ENCODE results near the gene SLC32A1. TPM values are rescaled to one million over a fixed set of nuclear protein-coding genes. Genes with fewer than 3 reads are reported as not detected.

Gene SLC32A1
- total and polyA plus RNA-seq, 7 experiments from 2014 or later: 0.19 to 0.24 TPM; not detected in 5

- DNase-seq: peak in 6 of 9 donors; percentile 7 to 50 (median 27)
- no peak overlapping the region for H3K4me3 Mint-ChIP-seq
- peaks cover 0 to 4% (median 0%) of the 10 kb centered on the region in 5 donors for H3K36me3 Mint-ChIP-seq
- H3K27me3 Mint-ChIP-seq: peaks cover 22 to 76% (median 74%) of the 10 kb centered on the region in 5 donors
- H3K9me3 Mint-ChIP-seq: peaks cover 0 to 14% (median 4%) of the 10 kb centered on the region in 11 donors
- H3K4me1 Mint-ChIP-seq: no peaks in the 10 kb centered on the region
- H3K9me3 ChIP-seq (ENCODE audit: control insufficient read depth in 2 of 3, low read length in 3 of 3): no peaks in the 10 kb centered on the region
- H3K4me1 ChIP-seq (ENCODE audit: control insufficient read depth in 2 of 2, insufficient read depth in 2 of 2, low read length in 2 of 2): no peaks in the 10 kb centered on the region
- no peak overlapping the region for H3K27ac Mint-ChIP-seq
- no peak overlapping the region for H3K4me3 ChIP-seq (ENCODE audit: low read length)
- ChIA-PET POLR2A (no interaction called here), CTCF (no interaction called here)
- intact Hi-C loops (cut with micrococcal nuclease): loop anchor here in 1 of 2 donors (5.0 kb wide), 1 partner anchor 46 kb away; no protein-coding TSS in a partner anchor
- no peak overlapping the region for H3K27ac ChIP-seq (ENCODE audit: low read depth, low read length)
- peak; percentile 48 for ATAC-seq
- H3K36me3 ChIP-seq (ENCODE audit: control insufficient read depth in 2 of 3, insufficient read depth in 3 of 3, low read length in 3 of 3): no peaks in the 10 kb centered on the region
- H3K27me3 ChIP-seq (ENCODE audit: control insufficient read depth in 2 of 2, insufficient read depth in 2 of 2, low read length in 2 of 2): peaks cover 0 to 4% of the 10 kb centered on the region in 2 donors
These were observed 38.3 kb upstream of the SLC32A1 start for GRCh38 chr20:38685853-38686473.

- H3K27ac Mint-ChIP-seq: no peak overlapping the region
- H3K4me3 Mint-ChIP-seq: no peak overlapping the region
- H3K36me3 Mint-ChIP-seq: peaks cover 0 to 4% (median 0%) of the 10 kb centered on the region in 5 donors
- peaks cover 0 to 13% (median 5%) of the 10 kb centered on the region in 11 donors for H3K9me3 Mint-ChIP-seq
- H3K27me3 Mint-ChIP-seq: peaks cover 7 to 50% (median 35%) of the 10 kb centered on the region in 5 donors
- Histone ChIP-seq H3K4me1 (ENCODE audit: control insufficient read depth in 2 of 2, insufficient read depth in 2 of 2, low read length in 2 of 2) (no peaks in the 10 kb centered on the region), H3K9me3 (ENCODE audit: control insufficient read depth in 2 of 3, low read length in 3 of 3) (no peaks in the 10 kb centered on the region), H3K4me3 (ENCODE audit: low read length) (no peak overlapping the region), H3K27me3 (ENCODE audit: control insufficient read depth in 2 of 2, insufficient read depth in 2 of 2, low read length in 2 of 2) (peaks cover 0 to 3% of the 10 kb centered on the region in 2 donors), H3K36me3 (ENCODE audit: control insufficient read depth in 2 of 3, insufficient read depth in 3 of 3, low read length in 3 of 3) (no peaks in the 10 kb centered on the region), H3K27ac (ENCODE audit: low read depth, low read length) (no peak overlapping the region)
- POLR2A ChIA-PET: no interaction called here
- intact Hi-C loops (cut with micrococcal nuclease): no loop called here
- peak; percentile 36 for ATAC-seq
- CTCF ChIA-PET: no interaction called here
- H3K4me1 Mint-ChIP-seq: peaks cover 0 to 1% (median 0%) of the 10 kb centered on the region in 7 donors
- DNase-seq: peak in 6 of 9 donors; percentile 22 to 55 (median 36)
These were observed 31.6 kb upstream of the SLC32A1 start for GRCh38 chr20:38692436-38693411.

GRCh38 chr20:38697306-38697705 is 27.0 kb upstream of the SLC32A1 start:
- no peak overlapping the region for H3K27ac ChIP-seq (ENCODE audit: low read depth, low read length)
- H3K27me3 ChIP-seq (ENCODE audit: control insufficient read depth in 2 of 2, insufficient read depth in 2 of 2, low read length in 2 of 2): no peaks in the 10 kb centered on the region
- no peak overlapping the region for H3K4me3 Mint-ChIP-seq
- peaks cover 0 to 10% (median 3%) of the 10 kb centered on the region in 11 donors for H3K9me3 Mint-ChIP-seq
- peaks cover 0 to 34% (median 25%) of the 10 kb centered on the region in 5 donors for H3K27me3 Mint-ChIP-seq
- H3K27ac Mint-ChIP-seq: no peak overlapping the region
- no peaks in the 10 kb centered on the region for H3K36me3 ChIP-seq (ENCODE audit: control insufficient read depth in 2 of 3, insufficient read depth in 3 of 3, low read length in 3 of 3)
- intact Hi-C loops (cut with micrococcal nuclease): no loop called here
- no peaks in the 10 kb centered on the region for H3K36me3 Mint-ChIP-seq
- no peaks in the 10 kb centered on the region for H3K9me3 ChIP-seq (ENCODE audit: control insufficient read depth in 2 of 3, low read length in 3 of 3)
- DNase-seq: no peak
- POLR2A ChIA-PET: no interaction called here
- no peak overlapping the region for H3K4me3 ChIP-seq (ENCODE audit: low read length)
- peaks cover 0 to 1% (median 0%) of the 10 kb centered on the region in 7 donors for H3K4me1 Mint-ChIP-seq
- no peaks in the 10 kb centered on the region for H3K4me1 ChIP-seq (ENCODE audit: control insufficient read depth in 2 of 2, insufficient read depth in 2 of 2, low read length in 2 of 2)
- CTCF ChIA-PET: no interaction called here
- no peak for ATAC-seq

- Mint-ChIP-seq H3K27me3 (peaks cover 3 to 39% (median 33%) of the 10 kb centered on the region in 5 donors), H3K4me1 (no peaks in the 10 kb centered on the region), H3K27ac (no peak overlapping the region), H3K36me3 (no peaks in the 10 kb centered on the region), H3K9me3 (peaks cover 0 to 7% (median 2%) of the 10 kb centered on the region in 11 donors), H3K4me3 (no peak overlapping the region)
- no peaks in the 10 kb centered on the region for H3K9me3 ChIP-seq (ENCODE audit: control insufficient read depth in 2 of 3, low read length in 3 of 3)
- no peak overlapping the region for H3K4me3 ChIP-seq (ENCODE audit: low read length)
- ChIA-PET CTCF (no interaction called here), POLR2A (no interaction called here)
- H3K27ac ChIP-seq (ENCODE audit: low read depth, low read length): no peak overlapping the region
- H3K27me3 ChIP-seq (ENCODE audit: control insufficient read depth in 2 of 2, insufficient read depth in 2 of 2, low read length in 2 of 2): no peaks in the 10 kb centered on the region
- H3K36me3 ChIP-seq (ENCODE audit: control insufficient read depth in 2 of 3, insufficient read depth in 3 of 3, low read length in 3 of 3): no peaks in the 10 kb centered on the region
- ATAC-seq: no peak
- intact Hi-C loops (cut with micrococcal nuclease): no loop called here
- no peaks in the 10 kb centered on the region for H3K4me1 ChIP-seq (ENCODE audit: control insufficient read depth in 2 of 2, insufficient read depth in 2 of 2, low read length in 2 of 2)
- no peak for DNase-seq
These were observed 25.7 kb upstream of the SLC32A1 start for GRCh38 chr20:38698541-38698940.

- Histone ChIP-seq H3K27me3 (ENCODE audit: control insufficient read depth in 2 of 2, insufficient read depth in 2 of 2, low read length in 2 of 2) (no peaks in the 10 kb centered on the region), H3K9me3 (ENCODE audit: control insufficient read depth in 2 of 3, low read length in 3 of 3) (no peaks in the 10 kb centered on the region), H3K27ac (ENCODE audit: low read depth, low read length) (no peak overlapping the region), H3K4me1 (ENCODE audit: control insufficient read depth in 2 of 2, insufficient read depth in 2 of 2, low read length in 2 of 2) (no peaks in the 10 kb centered on the region), H3K4me3 (ENCODE audit: low read length) (no peak overlapping the region), H3K36me3 (ENCODE audit: control insufficient read depth in 2 of 3, insufficient read depth in 3 of 3, low read length in 3 of 3) (no peaks in the 10 kb centered on the region)
- Mint-ChIP-seq H3K4me1 (no peaks in the 10 kb centered on the region), H3K36me3 (no peaks in the 10 kb centered on the region), H3K9me3 (peaks cover 0 to 3% (median 0%) of the 10 kb centered on the region in 11 donors), H3K27me3 (peaks cover 10 to 42% (median 28%) of the 10 kb centered on the region in 5 donors), H3K27ac (no peak overlapping the region), H3K4me3 (no peak overlapping the region)
- intact Hi-C loops (cut with micrococcal nuclease): no loop called here
- DNase-seq: no peak
- no peak for ATAC-seq
- ChIA-PET CTCF (no interaction called here), POLR2A (interaction anchor here (0.7 kb wide), 1 partner anchor 88 kb away, joined by 3 read pairs; no protein-coding TSS in a partner anchor)
These were observed 24.1 kb upstream of the SLC32A1 start for GRCh38 chr20:38700141-38700540.

GRCh38 chr20:38700926-38701325 is 23.4 kb upstream of the SLC32A1 start:
- Histone ChIP-seq H3K4me1 (ENCODE audit: control insufficient read depth in 2 of 2, insufficient read depth in 2 of 2, low read length in 2 of 2) (no peaks in the 10 kb centered on the region), H3K9me3 (ENCODE audit: control insufficient read depth in 2 of 3, low read length in 3 of 3) (no peaks in the 10 kb centered on the region), H3K4me3 (ENCODE audit: low read length) (no peak overlapping the region), H3K27ac (ENCODE audit: low read depth, low read length) (no peak overlapping the region), H3K36me3 (ENCODE audit: control insufficient read depth in 2 of 3, insufficient read depth in 3 of 3, low read length in 3 of 3) (no peaks in the 10 kb centered on the region), H3K27me3 (ENCODE audit: control insufficient read depth in 2 of 2, insufficient read depth in 2 of 2, low read length in 2 of 2) (no peaks in the 10 kb centered on the region)
- DNase-seq: no peak
- Mint-ChIP-seq H3K4me1 (no peaks in the 10 kb centered on the region), H3K9me3 (no peaks in the 10 kb centered on the region), H3K27ac (no peak overlapping the region), H3K4me3 (no peak overlapping the region), H3K27me3 (peaks cover 14 to 42% (median 28%) of the 10 kb centered on the region in 5 donors), H3K36me3 (no peaks in the 10 kb centered on the region)
- CTCF ChIA-PET: no interaction called here
- intact Hi-C loops (cut with micrococcal nuclease): no loop called here
- POLR2A ChIA-PET: no interaction called here
- ATAC-seq: no peak

Measured in naive thymus-derived CD4-positive, alpha-beta T cell (primary cell).